Epidermal melanocyte (primary cell): ENCODE results near the gene LRP1.
A peak's percentile ranks its signal among the peaks of the same experiment; 100 is the strongest.

Experiments
- DNase-seq: peaks from one replicate; pipeline ENCODE4 v3.0.0; 2011; ENCODE audit warnings: low spot score; ENCODE audit not compliant: insufficient read length

LRP1 gene

GRCh38 chr12:57235017-57235727 is 106.9 kb downstream of the LRP1 start:
- no peak for DNase-seq

DNA sequence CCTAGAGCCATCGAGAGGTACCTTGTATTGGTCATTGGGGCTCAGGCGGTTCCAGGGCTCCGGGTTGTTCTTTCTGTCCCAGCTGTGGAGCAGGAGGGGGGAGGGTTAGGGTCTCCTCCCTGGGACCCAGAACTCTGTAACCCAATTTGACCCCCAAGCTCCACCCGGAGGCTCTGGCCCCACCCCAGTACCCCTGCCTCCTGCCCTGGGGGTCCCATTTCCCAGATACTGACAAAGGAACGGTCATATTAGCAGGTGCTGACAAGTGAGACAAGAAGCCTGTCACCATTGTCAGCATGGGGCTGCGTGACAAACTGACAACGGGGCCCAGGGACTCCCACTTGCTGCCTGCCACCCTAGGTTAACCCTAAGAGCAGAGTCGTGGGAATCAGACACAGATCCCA is 107.4 kb downstream of the LRP1 start:
- no peak for DNase-seq

- no peak for DNase-seq
These were observed 108.1 kb downstream of the LRP1 start for GRCh38 chr12:57236201-57236924.

DNA sequence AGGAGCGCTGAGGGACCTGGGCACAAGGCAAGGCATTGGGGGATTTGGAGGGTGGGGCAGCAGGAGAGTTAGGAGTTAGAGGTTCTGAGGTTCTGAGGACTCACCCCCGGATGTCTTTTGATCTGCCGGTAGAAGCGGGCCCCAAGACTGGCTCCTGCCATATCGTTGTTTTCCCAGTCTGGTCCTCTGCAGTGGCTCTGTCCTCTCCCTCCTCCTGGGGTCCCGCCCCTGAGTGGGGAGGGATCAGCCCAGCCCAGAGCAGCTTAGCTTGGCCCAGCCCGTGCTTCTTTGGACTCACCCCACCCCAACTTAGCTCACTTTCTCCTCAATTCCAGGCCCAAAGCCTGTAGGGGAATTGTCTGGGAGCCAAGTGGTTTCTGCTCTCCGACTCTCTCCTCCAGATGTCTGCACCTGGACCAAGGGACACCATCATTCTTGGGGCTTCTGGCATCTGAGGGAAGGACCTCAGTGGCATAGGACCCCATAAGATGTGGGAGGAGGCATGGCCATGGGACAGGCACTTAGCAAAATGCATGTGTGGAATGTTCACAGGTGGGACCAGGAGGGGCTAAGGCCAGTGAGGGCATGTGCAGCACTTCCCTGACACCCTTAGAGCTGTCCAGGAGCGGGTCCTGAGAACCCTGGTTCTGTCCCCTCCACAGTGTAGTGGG is 108.8 kb downstream of the LRP1 start:
- no peak for DNase-seq

DNA sequence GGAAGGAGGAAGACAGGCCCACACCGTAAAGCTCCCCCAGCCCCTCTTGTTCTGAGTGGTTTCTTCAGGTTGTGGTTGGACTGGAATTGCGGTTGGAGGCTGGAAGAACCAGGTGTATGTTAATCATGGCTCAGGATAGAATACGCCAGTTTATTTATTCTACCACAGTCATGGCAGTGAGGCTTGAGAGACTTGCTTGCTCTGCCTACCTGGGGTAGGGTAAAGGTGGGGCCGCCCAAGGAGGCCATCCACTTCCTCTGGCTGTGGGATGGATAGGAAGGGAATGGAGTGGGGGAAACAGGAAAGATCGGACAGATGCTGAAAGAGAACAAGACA is 109.3 kb downstream of the LRP1 start:
- DNase-seq = no peak

- no peak for DNase-seq
These were observed 109.9 kb downstream of the LRP1 start for GRCh38 chr12:57237932-57238853.

GRCh38 chr12:57238854-57239554 is 110.7 kb downstream of the LRP1 start:
- peak; percentile 94 for DNase-seq

GRCh38 chr12:57239587-57240065 is 111.3 kb downstream of the LRP1 start:
- no peak for DNase-seq

- DNase-seq = no peak
These were observed 112.0 kb downstream of the LRP1 start for GRCh38 chr12:57240066-57240921.

DNA sequence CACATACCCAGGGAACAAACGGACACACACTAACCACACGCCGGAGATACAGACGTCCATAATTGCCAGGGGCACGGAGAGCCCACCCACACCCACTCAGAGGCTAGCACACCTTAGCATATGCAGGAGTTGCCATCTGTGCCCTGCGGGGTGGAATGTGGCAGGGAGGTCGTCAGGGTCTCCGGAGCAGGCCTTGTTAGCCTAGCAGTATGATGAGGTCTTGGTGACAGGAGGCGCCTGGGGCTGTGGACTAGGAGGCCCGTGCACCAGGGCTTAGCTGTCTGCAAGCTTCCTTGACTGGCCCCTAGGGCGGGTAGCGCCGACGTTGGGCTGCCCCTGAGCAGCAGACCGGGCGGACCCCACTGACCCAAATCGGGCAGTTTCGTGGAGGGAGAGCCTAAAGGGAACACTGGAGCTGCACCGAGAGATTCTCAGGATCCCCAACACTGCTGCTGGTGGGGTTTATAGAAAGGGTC is 112.7 kb downstream of the LRP1 start:
- no peak for DNase-seq

- DNase-seq = no peak
These were observed 113.4 kb downstream of the LRP1 start for GRCh38 chr12:57241402-57242310.

DNA sequence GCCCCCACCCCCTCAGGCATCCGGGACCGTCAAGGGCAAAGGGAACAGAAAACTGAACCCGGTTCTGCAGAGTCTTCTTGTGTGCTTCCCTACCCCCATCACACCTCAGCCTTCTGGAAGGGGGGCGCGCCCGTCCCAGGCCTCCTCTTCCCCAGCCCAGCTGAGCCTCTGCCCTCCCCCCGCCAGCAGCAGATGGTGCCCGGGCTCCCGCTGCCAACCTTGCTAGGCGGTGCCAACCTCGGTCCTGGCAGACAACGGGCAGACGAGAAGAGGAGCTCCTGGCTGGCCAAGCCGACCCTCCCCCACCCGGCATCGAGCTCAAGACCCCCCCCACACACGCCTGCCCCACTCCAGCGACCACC is 114.0 kb downstream of the LRP1 start:
- no peak for DNase-seq

DNA sequence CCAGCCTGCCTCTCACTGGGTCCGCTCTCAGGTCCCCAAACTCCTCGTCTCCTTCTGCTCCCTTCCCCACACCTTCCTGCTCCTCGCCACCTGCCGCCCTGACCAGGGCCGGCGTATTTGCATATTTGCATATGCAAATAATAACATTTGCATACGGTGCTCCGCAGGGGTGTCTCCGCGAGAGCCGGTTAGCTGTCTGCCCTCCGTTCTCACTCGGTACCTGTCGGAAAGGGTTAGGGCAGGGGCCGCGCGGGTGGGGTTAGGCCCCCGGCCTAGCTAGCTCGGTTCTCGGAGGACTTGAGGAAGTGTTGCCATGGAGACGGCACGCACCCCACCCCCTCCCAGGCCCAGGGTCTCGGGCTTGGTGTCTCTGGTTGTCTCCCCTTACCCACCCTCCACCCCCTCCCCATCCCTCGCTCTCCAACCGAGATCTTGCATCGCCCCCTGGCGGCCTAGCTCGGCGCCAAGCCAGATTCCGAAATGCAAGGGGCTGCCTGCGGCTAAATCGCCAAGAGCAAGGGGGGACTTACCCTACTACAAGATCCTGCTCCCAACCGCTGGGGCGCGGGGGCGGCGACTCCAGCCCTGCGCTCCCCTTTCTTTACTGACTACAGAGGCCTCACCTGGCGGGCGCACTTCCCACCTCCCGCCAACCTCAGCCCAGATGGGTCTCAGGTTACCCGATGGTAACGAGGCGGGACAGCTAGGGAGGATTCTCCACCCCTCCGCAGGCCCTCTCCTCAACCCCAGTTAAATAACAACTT is 114.6 kb downstream of the LRP1 start:
- no peak for DNase-seq

GRCh38 chr12:57243521-57244311 is 115.4 kb downstream of the LRP1 start:
- peak; percentile 80 for DNase-seq

DNA sequence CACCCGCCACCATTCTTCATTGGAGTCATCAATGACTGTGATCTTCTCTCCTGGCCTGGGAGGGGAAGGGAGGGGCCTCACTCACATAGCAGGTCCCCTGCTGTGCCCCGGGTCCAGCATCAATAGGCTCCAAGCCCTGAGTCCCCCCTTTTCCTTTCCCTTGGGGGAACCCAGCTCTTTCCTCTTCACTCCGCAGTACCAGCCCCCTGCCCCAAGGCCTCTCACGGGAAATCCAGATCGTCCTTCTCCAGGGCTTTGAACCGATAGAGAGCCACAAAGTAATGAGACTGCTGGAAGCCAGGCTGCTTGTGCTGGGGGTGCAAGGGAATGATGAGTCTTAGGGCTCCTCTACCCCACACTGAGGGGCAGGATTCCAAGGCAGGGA is 116.0 kb downstream of the LRP1 start:
- DNase-seq = no peak

GRCh38 chr12:57247041-57247440 is 118.8 kb downstream of the LRP1 start:
- no peak for DNase-seq
